Erythroblast (primary cell): ENCODE results near the gene CAMK4.
A peak's percentile ranks its signal among the peaks of the same experiment; 100 is the strongest.

Experiments used
- DNase-seq, 2 experiments: peaks; one replicate each; lab custom pipeline; 2025; lab: John Stamatoyannopoulos, UW
- GATA1 ChIP-seq: IDR thresholded peaks from 2 replicates; pipeline ENCODE4 v1.6.1; 2011; ENCODE audit warnings: low read depth, mild to moderate bottlenecking, control low read depth, low read length, moderate library complexity
- POLR2A ChIP-seq: IDR thresholded peaks from 2 replicates; pipeline ENCODE4 v1.6.1; 2011; ENCODE audit warnings: mild to moderate bottlenecking, low read length

The CAMK4 gene

GRCh38 chr5:111223787-111224560, at the start of gene CAMK4:
Gene CAMK4 (plus strand): TSS chr5:111224384. CDS start chr5:111224484, 100 bp downstream.
- DNase-seq = peak; percentile 59 to 65
- TF ChIP-seq POLR2A (no peak), GATA1 (no peak)

DNA sequence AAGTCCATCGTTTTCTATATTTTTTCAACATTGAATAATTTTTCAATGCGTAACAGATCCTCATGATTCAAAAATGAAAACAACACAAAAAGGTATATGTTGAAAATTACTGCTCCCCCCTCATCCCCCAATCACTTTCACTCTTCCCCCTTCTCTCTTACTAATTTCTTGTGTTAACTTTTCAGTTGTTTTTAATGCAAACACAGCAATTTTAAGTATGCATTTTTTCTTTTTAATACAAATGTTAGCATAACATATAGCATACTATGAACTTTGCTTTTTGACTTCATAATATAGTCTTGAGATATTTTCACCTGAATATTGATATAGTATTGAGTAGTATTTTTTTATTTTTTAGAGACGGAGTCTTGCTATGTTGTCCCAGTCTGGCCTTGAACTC, 41.1 kb upstream of the CAMK4 start:
- TF ChIP-seq GATA1 = no peak
- TF ChIP-seq POLR2A = no peak
- DNase-seq = no peak

DNA sequence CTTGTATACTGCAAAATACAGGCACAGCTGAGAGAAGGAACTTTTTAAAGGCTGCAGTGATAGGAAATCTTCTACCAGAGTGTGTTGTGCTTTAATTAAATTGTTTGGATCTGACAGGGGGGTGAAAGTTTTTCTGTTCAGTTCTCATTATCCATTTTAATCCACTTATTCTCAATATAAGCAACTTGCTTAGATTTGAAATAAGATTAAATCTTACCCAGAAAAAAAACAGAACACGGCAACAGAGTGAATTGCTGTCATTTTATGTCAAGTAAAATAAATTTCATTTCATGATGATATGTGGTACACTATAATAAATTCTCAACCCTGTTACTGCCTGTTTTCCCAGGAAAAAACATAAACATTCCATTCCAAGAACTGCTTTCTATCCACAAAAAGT, 37.1 kb upstream of the CAMK4 start:
- DNase-seq = no peak
- TF ChIP-seq GATA1 (no peak), POLR2A (no peak)

GRCh38 chr5:111194053-111194452, 30.1 kb upstream of the CAMK4 start:
- TF ChIP-seq POLR2A = no peak
- no peak for TF ChIP-seq GATA1
- no peak for DNase-seq

DNA sequence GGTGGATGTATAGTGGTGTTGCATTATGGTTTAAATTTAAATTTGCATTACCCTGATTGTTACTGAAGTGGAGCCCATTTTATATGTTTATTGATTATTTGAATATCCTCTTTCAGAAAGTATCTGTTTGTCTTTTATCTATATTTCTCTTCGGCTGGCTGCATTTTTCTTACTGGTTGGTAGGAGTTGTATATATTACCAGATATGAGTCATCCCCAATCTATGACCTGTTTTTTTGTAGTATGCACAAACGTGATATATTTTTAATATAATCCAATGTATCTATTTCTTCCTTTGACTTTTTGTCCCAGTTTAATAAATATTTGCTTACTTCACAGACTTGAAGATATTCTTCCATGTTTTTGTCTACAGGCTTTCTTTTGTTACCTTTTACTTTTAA, 29.3 kb upstream of the CAMK4 start:
- no peak for DNase-seq
- TF ChIP-seq GATA1 (no peak), POLR2A (no peak)

GRCh38 chr5:111197523-111197922, 26.7 kb upstream of the CAMK4 start:
- no peak for TF ChIP-seq POLR2A
- no peak for TF ChIP-seq GATA1
- DNase-seq = no peak

DNA sequence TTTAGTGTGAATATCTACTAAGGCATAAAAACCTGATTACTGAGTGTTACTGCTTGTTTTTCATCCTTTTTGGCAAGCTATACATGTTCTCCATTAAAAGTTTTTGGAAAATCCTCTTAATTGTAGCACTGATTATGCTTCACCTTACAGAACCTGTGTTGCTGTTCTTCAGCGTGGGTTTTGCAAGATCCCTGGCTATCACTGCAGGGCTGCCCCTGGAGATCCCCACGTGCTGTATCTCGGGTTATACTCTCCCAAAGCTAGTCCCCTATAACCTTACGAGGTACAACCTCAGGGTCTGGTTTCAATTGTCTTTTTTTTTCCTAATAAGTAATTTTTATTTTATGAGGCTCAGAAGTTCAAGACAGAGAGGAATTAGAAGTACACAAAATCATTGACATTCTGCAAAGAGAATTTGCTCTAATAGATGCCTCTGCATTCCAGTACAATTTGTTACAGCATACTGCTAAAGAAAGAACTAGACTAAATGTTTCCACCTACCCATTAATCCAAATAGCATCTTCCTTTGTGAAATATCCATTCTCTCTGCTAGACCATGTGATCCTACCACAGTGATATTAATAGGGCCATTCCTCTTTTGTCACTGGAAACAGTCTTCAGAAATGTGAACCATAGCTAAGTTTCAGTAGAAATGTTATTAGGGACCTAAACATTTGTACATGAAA, 25.8 kb upstream of the CAMK4 start:
- no peak for TF ChIP-seq POLR2A
- no peak for TF ChIP-seq GATA1

DNA sequence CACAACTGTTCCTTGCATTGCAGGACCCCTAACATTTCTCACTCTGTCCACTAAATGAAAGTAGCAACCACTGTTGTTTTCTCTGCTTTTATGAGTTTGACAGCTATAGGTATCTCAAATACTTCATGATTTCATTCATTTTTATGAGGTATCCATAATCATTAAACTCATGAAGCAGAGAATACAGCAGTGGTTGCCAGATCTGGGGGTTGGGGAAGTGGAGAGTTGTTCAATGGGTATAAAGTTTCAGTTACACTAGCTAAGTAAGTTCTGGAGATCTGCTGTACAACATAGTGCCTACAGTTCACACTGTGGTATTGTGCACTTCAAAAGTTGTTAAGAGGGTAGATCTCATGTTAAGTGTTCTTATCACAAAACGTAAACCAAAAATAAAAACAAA, 23.4 kb upstream of the CAMK4 start:
- TF ChIP-seq GATA1 = no peak
- TF ChIP-seq POLR2A = no peak
- DNase-seq = peak in 1 of 2 experiments; percentile 1

More for the DNA sequence above, 25.8 kb upstream of the CAMK4 start:
- no peak for DNase-seq

- no peak for DNase-seq
- TF ChIP-seq GATA1 (no peak), POLR2A (no peak)
Measured at GRCh38 chr5:111201705-111202104, 22.5 kb upstream of the CAMK4 start.

DNA sequence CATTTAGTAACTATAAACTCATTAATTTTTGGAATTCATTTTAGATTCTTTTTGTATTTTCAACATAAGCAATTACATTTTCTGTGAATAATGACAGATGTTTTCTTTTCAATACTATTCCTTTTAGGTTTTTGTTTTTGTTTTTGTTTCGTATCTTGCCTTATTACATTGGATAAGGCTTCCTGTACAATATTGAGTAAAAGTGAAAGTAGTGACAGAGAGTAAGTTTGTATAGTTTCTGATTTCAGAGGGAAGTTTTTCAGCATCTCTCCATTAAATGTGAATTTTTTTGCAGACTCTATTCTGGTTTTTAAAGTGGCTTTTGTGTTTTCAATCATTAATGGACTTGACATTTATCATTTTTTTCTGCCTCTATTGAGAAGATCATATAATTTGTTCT, 12.8 kb upstream of the CAMK4 start:
- TF ChIP-seq GATA1 (no peak), POLR2A (no peak)
- no peak for DNase-seq

GRCh38 chr5:111214052-111214742, 10.0 kb upstream of the CAMK4 start:
- TF ChIP-seq GATA1 = no peak
- no peak for TF ChIP-seq POLR2A
- DNase-seq = no peak

DNA sequence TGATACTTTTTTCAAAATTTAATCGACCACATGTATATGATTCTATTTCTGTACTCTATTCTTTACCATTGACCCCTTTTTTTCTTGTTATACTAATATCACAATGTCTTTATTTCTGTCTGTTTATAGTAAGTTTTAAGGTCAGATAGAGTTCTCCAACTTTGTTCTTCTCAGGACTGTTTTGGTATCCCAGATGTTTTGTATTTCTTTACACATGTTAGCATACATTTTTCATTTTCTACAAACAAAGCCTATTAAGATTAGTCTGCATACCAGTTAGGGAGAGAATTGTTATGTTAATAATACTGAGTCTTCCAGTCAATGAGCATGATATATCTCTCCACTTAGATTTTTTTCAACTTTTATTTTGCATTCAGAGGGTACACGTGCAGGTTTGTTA, 8.2 kb upstream of the CAMK4 start:
- DNase-seq = no peak
- TF ChIP-seq POLR2A = no peak
- no peak for TF ChIP-seq GATA1

GRCh38 chr5:111221139-111221538, 3.0 kb upstream of the CAMK4 start:
- no peak for DNase-seq
- TF ChIP-seq GATA1 = no peak
- no peak for TF ChIP-seq POLR2A
